Measurements from ENCODE around the gene KIF5C. TPM values are rescaled to one million over a fixed set of nuclear protein-coding genes. Genes with fewer than 3 reads are reported as not detected.

KIF5C gene
- total and polyA plus RNA-seq, 2 of the 13 experiments (the other 11 are each of a cell fraction or from before 2014, with no cell fraction given), result 0.15 to 0.20 TPM

GRCh38 chr2:149070681-149071320, 195.8 kb downstream of the KIF5C start:
- no peak for FAIRE-seq
- Histone ChIP-seq H2AFZ (ENCODE audit: low read length) (no peak overlapping the region), H3K4me3 (replicated peaks in 1 of 3; ENCODE audit: insufficient read depth in 1 of 3, low read depth in 2 of 3, low read length in 3 of 3) (no peak overlapping the region), H3K27me3 (ENCODE audit: control insufficient read depth in 1 of 2, insufficient read depth in 2 of 2, low read length in 2 of 2) (peaks cover 0 to 10% of the 10 kb centered on the region in 2 experiments; a peak in 2 of 5 replicates), H3K79me2 (ENCODE audit: insufficient read depth, low read length) (no peaks in the 10 kb centered on the region), H3K4me1 (ENCODE audit: insufficient read depth, low read length) (no peaks in the 10 kb centered on the region), H4K20me1 (ENCODE audit: insufficient read depth, low read length) (no peaks in the 10 kb centered on the region), H3K27ac (ENCODE audit: extremely low read length, insufficient read depth, low read length) (no peak overlapping the region), H3K4me2 (ENCODE audit: low read depth, low read length) (no peak overlapping the region), H3K36me3 (replicated peaks in 1 of 2; ENCODE audit: control insufficient read depth in 1 of 2, insufficient read depth in 2 of 2, low read length in 2 of 2) (no peaks in the 10 kb centered on the region), H3K9me3 (ENCODE audit: low read length) (no peaks in the 10 kb centered on the region), H3K9ac (ENCODE audit: insufficient read depth, low read depth, low read length) (no peak overlapping the region)
- in situ Hi-C loops (cut with HindIII; ENCODE audit: extremely low pct_ligation_motif_present, low pct_unique_long_range_greater_than_20kb), result no loop called here
- CTCF ChIA-PET (ENCODE audit: low intra/inter-chr PET ratio, low total read pairs), result no interaction called here
- 4% methylated on average over 9 of the region's 9 CpGs for WGBS (ENCODE audit: low lambda C conversion rate)
- no peak for DNase-seq (ENCODE audit: low spot score)
- no TSS peak for BruUV-seq (replicated peaks)
- TF ChIP-seq ZNF496 (CRISPR knock-in tag; IDR thresholded peaks at IDR 0.05; ENCODE audit: insufficient replicate concordance) (no peak), ZBTB26 (CRISPR knock-in tag; IDR thresholded peaks at IDR 0.05; ENCODE audit: borderline replicate concordance) (no peak), NCOA5 (CRISPR knock-in tag; IDR thresholded peaks at IDR 0.05) (no peak), SP140L (CRISPR knock-in tag; IDR thresholded peaks at IDR 0.05; ENCODE audit: borderline replicate concordance) (no peak), SOX13 (IDR thresholded peaks at IDR 0.05) (no peak), SOX13 (CRISPR knock-in tag; conservative IDR thresholded peaks at IDR 0.05 in 1 of 2, IDR thresholded peaks at IDR 0.05 in 1 of 2) (no peak), ZNF407 (CRISPR knock-in tag; IDR thresholded peaks at IDR 0.05; ENCODE audit: not compliant biosample characterization) (no peak), ZBTB42 (CRISPR knock-in tag; IDR thresholded peaks at IDR 0.05) (no peak), ZNF10 (CRISPR knock-in tag; IDR thresholded peaks at IDR 0.05; ENCODE audit: borderline replicate concordance, low read depth) (no peak), FLYWCH1 (CRISPR knock-in tag; IDR thresholded peaks at IDR 0.05) (no peak)
- TF ChIP-seq, protein P1, sequence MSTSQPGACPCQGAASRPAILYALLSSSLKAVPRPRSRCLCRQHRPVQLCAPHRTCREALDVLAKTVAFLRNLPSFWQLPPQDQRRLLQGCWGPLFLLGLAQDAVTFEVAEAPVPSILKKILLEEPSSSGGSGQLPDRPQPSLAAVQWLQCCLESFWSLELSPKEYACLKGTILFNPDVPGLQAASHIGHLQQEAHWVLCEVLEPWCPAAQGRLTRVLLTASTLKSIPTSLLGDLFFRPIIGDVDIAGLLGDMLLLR (CRISPR knock-in tag; IDR thresholded peaks at IDR 0.05), result no peak
- POLR2A ChIA-PET, result no interaction called here
- intact Hi-C loops (cut with micrococcal nuclease; ENCODE audit: unreplicated experiment), result no loop called here
- ATAC-seq, result no peak; the same call in 2 of the 3 replicates
